Stimulated activated CD4-positive, alpha-beta T cell treated with anti-CD3 and anti-CD28 coated beads, Interleukin-15, amount 100 ng/mL, for 1 hour (primary cell): ENCODE data around the gene SLC12A8.

Experiments used
- DNase-seq, 2 donors: peaks; one replicate each; pipeline ENCODE4 v3.0.0-alpha.2; 2020; ENCODE audit warnings: low read depth in 1 of 2, low spot score in 1 of 2

Gene SLC12A8

GRCh38 chr3:125033616-125034015, 178.9 kb downstream of the SLC12A8 start:
- DNase-seq = no peak

- DNase-seq = no peak
These were observed 179.4 kb downstream of the SLC12A8 start for GRCh38 chr3:125033135-125033534.

GRCh38 chr3:125032683-125033082, 179.9 kb downstream of the SLC12A8 start:
- DNase-seq = no peak
